VCaP (cell line): ENCODE data around the gene STAC3.
A peak's percentile ranks its signal among the peaks of the same experiment; 100 is the strongest.

Experiments used
- H3K27ac ChIP-seq: fragments of 450-650 bp; 2 replicates; pipeline ENCODE4 v1.5.1; 2017
- TF ChIP-seq, protein P1 (sequence below): fragments of 450-650 bp; conservative IDR thresholded peaks from 2 replicates; pipeline ENCODE4 v1.5.1; 2017; ENCODE audit warnings: mild to moderate bottlenecking, moderate library complexity

The STAC3 gene

DNA sequence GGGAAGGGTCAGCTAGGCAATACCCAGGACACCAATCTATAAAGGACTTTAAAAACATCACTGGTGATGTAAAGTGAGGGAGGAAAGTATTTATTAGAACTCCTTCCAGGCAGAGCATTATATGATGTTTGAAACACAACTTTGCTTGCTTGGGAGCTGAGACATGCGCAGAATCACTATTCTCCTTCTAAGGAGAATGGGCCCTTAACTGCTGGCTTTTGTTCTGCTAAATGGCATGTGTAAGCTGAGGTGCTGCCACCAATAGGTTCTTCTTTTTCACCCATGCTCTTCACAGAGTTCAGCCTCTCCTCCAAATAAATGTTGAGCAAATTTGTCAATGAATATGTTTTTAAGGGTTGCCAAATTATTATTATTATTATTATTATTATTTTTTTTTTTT is 3.9 kb downstream of the STAC3 start:
- TF ChIP-seq, protein P1, sequence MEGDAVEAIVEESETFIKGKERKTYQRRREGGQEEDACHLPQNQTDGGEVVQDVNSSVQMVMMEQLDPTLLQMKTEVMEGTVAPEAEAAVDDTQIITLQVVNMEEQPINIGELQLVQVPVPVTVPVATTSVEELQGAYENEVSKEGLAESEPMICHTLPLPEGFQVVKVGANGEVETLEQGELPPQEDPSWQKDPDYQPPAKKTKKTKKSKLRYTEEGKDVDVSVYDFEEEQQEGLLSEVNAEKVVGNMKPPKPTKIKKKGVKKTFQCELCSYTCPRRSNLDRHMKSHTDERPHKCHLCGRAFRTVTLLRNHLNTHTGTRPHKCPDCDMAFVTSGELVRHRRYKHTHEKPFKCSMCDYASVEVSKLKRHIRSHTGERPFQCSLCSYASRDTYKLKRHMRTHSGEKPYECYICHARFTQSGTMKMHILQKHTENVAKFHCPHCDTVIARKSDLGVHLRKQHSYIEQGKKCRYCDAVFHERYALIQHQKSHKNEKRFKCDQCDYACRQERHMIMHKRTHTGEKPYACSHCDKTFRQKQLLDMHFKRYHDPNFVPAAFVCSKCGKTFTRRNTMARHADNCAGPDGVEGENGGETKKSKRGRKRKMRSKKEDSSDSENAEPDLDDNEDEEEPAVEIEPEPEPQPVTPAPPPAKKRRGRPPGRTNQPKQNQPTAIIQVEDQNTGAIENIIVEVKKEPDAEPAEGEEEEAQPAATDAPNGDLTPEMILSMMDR: no peak
- no peak overlapping the region for H3K27ac ChIP-seq

DNA sequence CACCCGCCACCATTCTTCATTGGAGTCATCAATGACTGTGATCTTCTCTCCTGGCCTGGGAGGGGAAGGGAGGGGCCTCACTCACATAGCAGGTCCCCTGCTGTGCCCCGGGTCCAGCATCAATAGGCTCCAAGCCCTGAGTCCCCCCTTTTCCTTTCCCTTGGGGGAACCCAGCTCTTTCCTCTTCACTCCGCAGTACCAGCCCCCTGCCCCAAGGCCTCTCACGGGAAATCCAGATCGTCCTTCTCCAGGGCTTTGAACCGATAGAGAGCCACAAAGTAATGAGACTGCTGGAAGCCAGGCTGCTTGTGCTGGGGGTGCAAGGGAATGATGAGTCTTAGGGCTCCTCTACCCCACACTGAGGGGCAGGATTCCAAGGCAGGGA is 6.7 kb downstream of the STAC3 start:
- TF ChIP-seq, protein P1: no peak
- peak overlapping the region; percentile 69; the same call in 1 of the 2 replicates for H3K27ac ChIP-seq

DNA sequence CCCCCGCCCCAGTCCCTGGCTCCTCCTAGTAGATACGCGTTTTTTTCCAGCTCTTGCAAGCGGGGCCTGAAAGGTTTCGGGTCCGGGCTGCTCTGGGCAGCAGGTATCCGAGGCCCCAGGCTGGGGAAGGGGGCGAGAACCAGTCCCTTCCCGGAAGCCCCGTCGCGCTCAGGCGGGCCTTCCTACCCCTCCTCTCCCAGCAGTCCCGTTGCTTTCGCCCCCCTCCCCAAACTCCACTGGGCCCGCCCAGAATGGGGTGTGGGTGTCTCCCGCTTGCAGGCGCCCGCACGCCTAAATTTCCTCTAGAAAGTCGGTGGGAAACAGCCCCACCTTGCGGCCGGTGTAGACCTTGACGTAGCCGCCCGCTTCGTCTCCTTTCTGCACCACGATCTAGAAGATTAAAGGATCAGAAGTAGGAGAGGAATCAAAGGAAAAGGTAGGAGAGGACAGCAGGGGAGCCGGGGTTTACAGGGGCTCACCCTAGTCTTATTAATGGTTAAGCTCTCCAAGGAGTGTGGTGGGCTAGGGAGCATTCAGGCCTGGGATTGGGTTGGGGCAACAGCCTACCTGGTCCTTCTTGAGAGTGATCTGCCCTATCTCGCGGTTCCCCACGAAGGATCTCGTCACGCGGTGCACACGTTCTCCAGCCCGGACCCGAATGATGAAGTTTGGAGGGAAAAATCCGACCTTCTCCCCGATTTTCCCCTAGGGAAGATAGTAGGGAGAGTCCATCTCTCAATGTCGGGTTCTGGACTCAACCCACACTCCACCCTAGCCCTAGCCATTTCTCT is 7.3 kb downstream of the STAC3 start:
- TF ChIP-seq, protein P1: peak; percentile 90
- H3K27ac ChIP-seq: peak overlapping the region; percentile 69

DNA sequence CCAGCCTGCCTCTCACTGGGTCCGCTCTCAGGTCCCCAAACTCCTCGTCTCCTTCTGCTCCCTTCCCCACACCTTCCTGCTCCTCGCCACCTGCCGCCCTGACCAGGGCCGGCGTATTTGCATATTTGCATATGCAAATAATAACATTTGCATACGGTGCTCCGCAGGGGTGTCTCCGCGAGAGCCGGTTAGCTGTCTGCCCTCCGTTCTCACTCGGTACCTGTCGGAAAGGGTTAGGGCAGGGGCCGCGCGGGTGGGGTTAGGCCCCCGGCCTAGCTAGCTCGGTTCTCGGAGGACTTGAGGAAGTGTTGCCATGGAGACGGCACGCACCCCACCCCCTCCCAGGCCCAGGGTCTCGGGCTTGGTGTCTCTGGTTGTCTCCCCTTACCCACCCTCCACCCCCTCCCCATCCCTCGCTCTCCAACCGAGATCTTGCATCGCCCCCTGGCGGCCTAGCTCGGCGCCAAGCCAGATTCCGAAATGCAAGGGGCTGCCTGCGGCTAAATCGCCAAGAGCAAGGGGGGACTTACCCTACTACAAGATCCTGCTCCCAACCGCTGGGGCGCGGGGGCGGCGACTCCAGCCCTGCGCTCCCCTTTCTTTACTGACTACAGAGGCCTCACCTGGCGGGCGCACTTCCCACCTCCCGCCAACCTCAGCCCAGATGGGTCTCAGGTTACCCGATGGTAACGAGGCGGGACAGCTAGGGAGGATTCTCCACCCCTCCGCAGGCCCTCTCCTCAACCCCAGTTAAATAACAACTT is 8.1 kb downstream of the STAC3 start:
- TF ChIP-seq, protein P1: peak; percentile 72
- peak overlapping the region; percentile 69 for H3K27ac ChIP-seq

DNA sequence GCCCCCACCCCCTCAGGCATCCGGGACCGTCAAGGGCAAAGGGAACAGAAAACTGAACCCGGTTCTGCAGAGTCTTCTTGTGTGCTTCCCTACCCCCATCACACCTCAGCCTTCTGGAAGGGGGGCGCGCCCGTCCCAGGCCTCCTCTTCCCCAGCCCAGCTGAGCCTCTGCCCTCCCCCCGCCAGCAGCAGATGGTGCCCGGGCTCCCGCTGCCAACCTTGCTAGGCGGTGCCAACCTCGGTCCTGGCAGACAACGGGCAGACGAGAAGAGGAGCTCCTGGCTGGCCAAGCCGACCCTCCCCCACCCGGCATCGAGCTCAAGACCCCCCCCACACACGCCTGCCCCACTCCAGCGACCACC is 8.7 kb downstream of the STAC3 start:
- TF ChIP-seq, protein P1: no peak
- H3K27ac ChIP-seq: peak overlapping the region; percentile 69

DNA sequence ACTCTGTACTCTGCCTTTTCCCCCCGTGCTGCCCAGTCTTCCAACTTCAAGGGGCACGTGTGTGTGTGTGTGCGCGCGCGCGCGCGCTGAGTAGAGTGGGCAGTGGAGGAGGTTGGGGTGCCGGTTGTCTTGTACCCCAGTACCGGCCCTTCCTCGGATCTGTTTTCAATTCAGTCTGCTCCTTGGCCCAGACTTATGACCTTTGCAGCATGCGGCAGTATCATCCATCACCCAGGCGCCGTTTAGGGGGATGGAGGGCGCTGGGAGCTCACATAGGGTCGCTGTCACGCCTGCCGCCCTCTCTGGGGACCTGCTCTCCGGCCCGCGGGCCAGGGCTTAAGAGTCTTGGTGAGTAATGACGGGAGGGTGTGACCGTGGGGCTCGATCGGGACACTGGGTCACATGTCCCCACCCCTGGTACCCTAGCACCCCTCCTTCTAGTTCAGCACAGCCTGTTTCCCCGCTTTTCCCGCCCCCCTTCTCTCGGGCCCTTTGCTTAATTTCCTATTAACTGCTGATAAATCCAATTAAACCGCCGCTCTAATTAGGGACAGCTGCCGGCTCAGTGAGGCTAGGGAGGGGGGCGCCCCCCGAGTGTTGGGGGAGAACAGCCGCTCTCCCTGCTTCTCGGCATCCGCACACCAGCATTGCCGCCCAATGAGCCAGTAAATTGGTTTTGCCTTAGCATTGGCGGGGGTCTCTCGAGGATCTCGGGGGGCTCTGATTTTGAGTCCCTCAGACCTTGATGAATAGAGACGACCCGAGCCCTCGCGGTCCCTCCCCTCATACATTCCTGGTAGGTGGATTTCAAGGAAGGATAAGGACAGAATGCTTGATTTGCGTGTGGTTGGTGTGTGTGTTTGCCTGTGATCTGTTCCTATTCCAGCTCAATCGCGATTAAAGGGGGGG is 9.3 kb downstream of the STAC3 start:
- TF ChIP-seq, protein P1: no peak

DNA sequence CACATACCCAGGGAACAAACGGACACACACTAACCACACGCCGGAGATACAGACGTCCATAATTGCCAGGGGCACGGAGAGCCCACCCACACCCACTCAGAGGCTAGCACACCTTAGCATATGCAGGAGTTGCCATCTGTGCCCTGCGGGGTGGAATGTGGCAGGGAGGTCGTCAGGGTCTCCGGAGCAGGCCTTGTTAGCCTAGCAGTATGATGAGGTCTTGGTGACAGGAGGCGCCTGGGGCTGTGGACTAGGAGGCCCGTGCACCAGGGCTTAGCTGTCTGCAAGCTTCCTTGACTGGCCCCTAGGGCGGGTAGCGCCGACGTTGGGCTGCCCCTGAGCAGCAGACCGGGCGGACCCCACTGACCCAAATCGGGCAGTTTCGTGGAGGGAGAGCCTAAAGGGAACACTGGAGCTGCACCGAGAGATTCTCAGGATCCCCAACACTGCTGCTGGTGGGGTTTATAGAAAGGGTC is 10.0 kb downstream of the STAC3 start:
- TF ChIP-seq, protein P1: 0 out of 2 replicates have a peak, but pooled peaks have one; percentile 5
- peak overlapping the region; percentile 87 for H3K27ac ChIP-seq

More for the DNA sequence above, 9.3 kb downstream of the STAC3 start:
- H3K27ac ChIP-seq: peak overlapping the region; percentile 87
